ENCODE data around the gene PACSIN1. TPM values are rescaled to one million over a fixed set of nuclear protein-coding genes. Genes with fewer than 3 reads are reported as not detected.

The PACSIN1 gene
- total RNA-seq, 1 experiment from 2014 or later: 7.0 TPM

- Histone ChIP-seq H4K8ac (replicated peaks; ENCODE audit: insufficient read length, low read depth, low read length) (no peak overlapping the region), H2BK5ac (ENCODE audit: insufficient read length, low read length) (no peak overlapping the region), H3K14ac (ENCODE audit: insufficient read depth, low read length) (no peak overlapping the region), H2BK15ac (ENCODE audit: low read depth, low read length) (no peak overlapping the region), H2BK20ac (ENCODE audit: low read depth, low read length, poor library complexity, severe bottlenecking) (no peak overlapping the region), H3K23me2 (ENCODE audit: insufficient read length, low read depth, low read length, poor library complexity, severe bottlenecking) (no peaks in the 10 kb centered on the region), H3K4ac (ENCODE audit: low read depth, low read length) (no peak overlapping the region), H3K9me3 (ENCODE audit: control insufficient read depth, low read depth, low read length) (no peaks in the 10 kb centered on the region), H4K91ac (ENCODE audit: insufficient read length, low read depth, low read length) (no peak overlapping the region), H2BK120ac (ENCODE audit: low read depth, low read length, poor library complexity, severe bottlenecking) (no peak overlapping the region), H3K18ac (ENCODE audit: insufficient read length, low read depth, low read length) (no peak overlapping the region), H3K4me2 (ENCODE audit: insufficient read depth, insufficient read length, low read length) (no peak overlapping the region), H3K79me2 (ENCODE audit: insufficient read depth, low read length) (no peaks in the 10 kb centered on the region), H4K5ac (ENCODE audit: insufficient read length, low read depth, low read length) (no peak overlapping the region), H3K4me1 (ENCODE audit: insufficient read depth, low read length) (no peaks in the 10 kb centered on the region; the same call in 1 of the 2 replicates), H3K56ac (ENCODE audit: insufficient read length, low read depth, low read length) (no peak overlapping the region), H3T11ph (ENCODE audit: low read length) (no peak overlapping the region), H3K23ac (ENCODE audit: insufficient read length, low read depth, low read length) (no peak overlapping the region), H3K79me1 (ENCODE audit: insufficient read depth, low read depth, low read length, poor library complexity, severe bottlenecking) (no peaks in the 10 kb centered on the region), H3K27me3 (ENCODE audit: insufficient read depth, low read length) (no peaks in the 10 kb centered on the region), H4K20me1 (ENCODE audit: control insufficient read depth, insufficient read depth, insufficient read length) (no peaks in the 10 kb centered on the region), H3K27ac (ENCODE audit: insufficient read length, low read depth, low read length) (no peak overlapping the region), H2AFZ (ENCODE audit: low read length) (no peak overlapping the region), H3K9ac (ENCODE audit: extremely low read depth, insufficient read length, low read length) (no peak overlapping the region), H2BK12ac (ENCODE audit: insufficient read length, low read depth, low read length) (no peak overlapping the region), H2AK5ac (ENCODE audit: insufficient read length, low read length) (no peak overlapping the region)
- peaks cover 0 to 4% (median 0%) of the 10 kb centered on the region in 3 experiments; a peak in 2 of 7 replicates for H3K36me3 Mint-ChIP-seq (ENCODE audit: insufficient read depth in 1 of 3, low read depth in 3 of 3)
- no peak for DNase-seq
- no peaks in the 10 kb centered on the region; a peak in 1 of 5 replicates for H3K9me3 Mint-ChIP-seq
- peaks cover 26 to 40% of the 10 kb centered on the region in 2 experiments for H3K4me1 Mint-ChIP-seq
- no peak for TF ChIP-seq CTCF (conservative IDR thresholded peaks at IDR 0.05)
- peak overlapping the region in 2 of 3 experiments; percentile 19 to 45; a peak in 1 of 7 replicates for H3K27ac Mint-ChIP-seq
- WGBS (ENCODE audit: extremely low coverage, insufficient read length, low lambda C conversion rate): no CpG with 5 or more reads among the region's 6 CpGs
- H3K4me3 Mint-ChIP-seq: no peak overlapping the region
- H3K27me3 Mint-ChIP-seq (ENCODE audit: low read depth): no peaks in the 10 kb centered on the region; the same call in 1 of the 2 replicates
These were observed 106.7 kb downstream of the PACSIN1 start for GRCh38 chr6:34572585-34572984.
